ENCODE measurements around the gene ASIP.
A peak's percentile ranks its signal among the peaks of the same experiment; 100 is the strongest.

Gene ASIP

GRCh38 chr20:34299556-34300255, 58.5 kb downstream of the ASIP start:
- H3K4me1 ChIP-seq (ENCODE audit: control extremely low read depth in 1 of 4, control insufficient read depth in 4 of 4, insufficient read depth in 4 of 4, low read length in 3 of 4) = peaks cover 7 to 22% (median 13%) of the 10 kb centered on the region in 4 experiments
- ChIA-PET CTCF (interaction anchor here (0.7 to 1.7 kb wide), 4 partner anchors 10 to 467 kb away, joined by 3 to 6 read pairs (median 4); partner anchors contain the start of gene DYNLRB1), POLR2A (interaction anchor here (0.7 kb wide), 1 partner anchor 59 kb away, joined by 3 read pairs; the partner anchor contains the start of gene ASIP)
- no peaks in the 10 kb centered on the region for H3K27me3 ChIP-seq (replicated peaks in 2 of 5; ENCODE audit: control insufficient read depth in 4 of 5, insufficient read depth in 5 of 5, low read length in 4 of 5)
- H3K36me3 ChIP-seq (ENCODE audit: control insufficient read depth in 4 of 4, insufficient read depth in 4 of 4, low read length in 3 of 4) = peaks cover 3 to 32% (median 8%) of the 10 kb centered on the region in 4 experiments
- 93% methylated on average over 8 of the region's 11 CpGs for WGBS (ENCODE audit: insufficient coverage)
- H3K4me3 ChIP-seq (ENCODE audit: control insufficient read depth in 1 of 7, extremely low read depth in 1 of 7, insufficient read depth in 4 of 7, low read depth in 2 of 7, low read length in 6 of 7) = no peak overlapping the region
- DNase-seq = no peak
- H3K9me3 ChIP-seq (ENCODE audit: control extremely low read depth in 1 of 5, control insufficient read depth in 4 of 5, insufficient read depth in 2 of 5, low read depth in 1 of 5, low read length in 4 of 5) = no peaks in the 10 kb centered on the region
- H3K27ac ChIP-seq (ENCODE audit: insufficient read depth in 1 of 2, low read depth in 1 of 2, low read length in 2 of 2, poor library complexity in 1 of 2, severe bottlenecking in 2 of 2) = no peak overlapping the region

GRCh38 chr20:34300256-34300806, 59.1 kb downstream of the ASIP start:
- WGBS (ENCODE audit: insufficient coverage) = 96% methylated on average over 3 of the region's 3 CpGs
- Histone ChIP-seq H3K4me1 (ENCODE audit: control extremely low read depth in 1 of 4, control insufficient read depth in 4 of 4, insufficient read depth in 4 of 4, low read length in 3 of 4) (peaks cover 7 to 22% (median 13%) of the 10 kb centered on the region in 4 experiments), H3K4me3 (ENCODE audit: control insufficient read depth in 1 of 7, extremely low read depth in 1 of 7, insufficient read depth in 4 of 7, low read depth in 2 of 7, low read length in 6 of 7) (no peak overlapping the region), H3K27ac (ENCODE audit: insufficient read depth in 1 of 2, low read depth in 1 of 2, low read length in 2 of 2, poor library complexity in 1 of 2, severe bottlenecking in 2 of 2) (no peak overlapping the region), H3K36me3 (ENCODE audit: control insufficient read depth in 4 of 4, insufficient read depth in 4 of 4, low read length in 3 of 4) (peaks cover 0 to 25% (median 5%) of the 10 kb centered on the region in 4 experiments), H3K27me3 (replicated peaks in 2 of 5; ENCODE audit: control insufficient read depth in 4 of 5, insufficient read depth in 5 of 5, low read length in 4 of 5) (no peaks in the 10 kb centered on the region), H3K9me3 (ENCODE audit: control extremely low read depth in 1 of 5, control insufficient read depth in 4 of 5, insufficient read depth in 2 of 5, low read depth in 1 of 5, low read length in 4 of 5) (no peaks in the 10 kb centered on the region)
- ChIA-PET CTCF (interaction anchor here (0.7 to 4.2 kb wide), 4 partner anchors 11 to 467 kb away, joined by 3 to 18 read pairs (median 5); no protein-coding TSS in a partner anchor), POLR2A (no interaction called here)
- no peak for DNase-seq

GRCh38 chr20:34300809-34301586, 59.8 kb downstream of the ASIP start:
- POLR2A ChIA-PET = no interaction called here
- peak in 2 of 3 donors; percentile 25 to 32 for DNase-seq
- Histone ChIP-seq H3K4me3 (ENCODE audit: control insufficient read depth in 1 of 7, extremely low read depth in 1 of 7, insufficient read depth in 4 of 7, low read depth in 2 of 7, low read length in 6 of 7) (peak overlapping the region in 1 of 7 experiments; percentile 72), H3K36me3 (ENCODE audit: control insufficient read depth in 4 of 4, insufficient read depth in 4 of 4, low read length in 3 of 4) (peaks cover 0 to 19% (median 2%) of the 10 kb centered on the region in 4 experiments), H3K27me3 (replicated peaks in 2 of 5; ENCODE audit: control insufficient read depth in 4 of 5, insufficient read depth in 5 of 5, low read length in 4 of 5) (no peaks in the 10 kb centered on the region), H3K27ac (ENCODE audit: insufficient read depth in 1 of 2, low read depth in 1 of 2, low read length in 2 of 2, poor library complexity in 1 of 2, severe bottlenecking in 2 of 2) (no peak overlapping the region), H3K9me3 (ENCODE audit: control extremely low read depth in 1 of 5, control insufficient read depth in 4 of 5, insufficient read depth in 2 of 5, low read depth in 1 of 5, low read length in 4 of 5) (no peaks in the 10 kb centered on the region), H3K4me1 (ENCODE audit: control extremely low read depth in 1 of 4, control insufficient read depth in 4 of 4, insufficient read depth in 4 of 4, low read length in 3 of 4) (peaks cover 7 to 22% (median 13%) of the 10 kb centered on the region in 4 experiments)
- CTCF ChIA-PET = interaction anchor here (0.9 to 4.2 kb wide), 4 partner anchors 12 to 222 kb away, joined by 4 to 18 read pairs (median 8); no protein-coding TSS in a partner anchor
- WGBS (ENCODE audit: insufficient coverage) = 78% methylated on average over 6 of the region's 7 CpGs

- Histone ChIP-seq H3K27ac (ENCODE audit: insufficient read depth in 1 of 2, low read depth in 1 of 2, low read length in 2 of 2, poor library complexity in 1 of 2, severe bottlenecking in 2 of 2) (no peak overlapping the region), H3K9me3 (ENCODE audit: control extremely low read depth in 1 of 5, control insufficient read depth in 4 of 5, insufficient read depth in 2 of 5, low read depth in 1 of 5, low read length in 4 of 5) (no peaks in the 10 kb centered on the region), H3K4me1 (ENCODE audit: control extremely low read depth in 1 of 4, control insufficient read depth in 4 of 4, insufficient read depth in 4 of 4, low read length in 3 of 4) (peaks cover 7 to 22% (median 13%) of the 10 kb centered on the region in 4 experiments), H3K4me3 (ENCODE audit: control insufficient read depth in 1 of 7, extremely low read depth in 1 of 7, insufficient read depth in 4 of 7, low read depth in 2 of 7, low read length in 6 of 7) (peak overlapping the region in 6 of 7 experiments; percentile 64 to 90 (median 78)), H3K36me3 (ENCODE audit: control insufficient read depth in 4 of 4, insufficient read depth in 4 of 4, low read length in 3 of 4) (peaks cover 0 to 14% (median 1%) of the 10 kb centered on the region in 4 experiments), H3K27me3 (replicated peaks in 2 of 5; ENCODE audit: control insufficient read depth in 4 of 5, insufficient read depth in 5 of 5, low read length in 4 of 5) (no peaks in the 10 kb centered on the region)
- ChIA-PET CTCF (interaction anchor here (0.9 to 4.2 kb wide), 4 partner anchors 9 to 221 kb away, joined by 4 to 18 read pairs (median 8); no protein-coding TSS in a partner anchor), POLR2A (no interaction called here)
- WGBS (ENCODE audit: insufficient coverage) = 89% methylated on average over 6 of the region's 17 CpGs
- no peak for DNase-seq
These were observed 60.5 kb downstream of the ASIP start for GRCh38 chr20:34301587-34302311.

GRCh38 chr20:34302312-34302722, 61.1 kb downstream of the ASIP start:
- Histone ChIP-seq H3K9me3 (ENCODE audit: control extremely low read depth in 1 of 5, control insufficient read depth in 4 of 5, insufficient read depth in 2 of 5, low read depth in 1 of 5, low read length in 4 of 5) (no peaks in the 10 kb centered on the region), H3K27ac (ENCODE audit: insufficient read depth in 1 of 2, low read depth in 1 of 2, low read length in 2 of 2, poor library complexity in 1 of 2, severe bottlenecking in 2 of 2) (peak overlapping the region; percentile 77 to 86), H3K36me3 (ENCODE audit: control insufficient read depth in 4 of 4, insufficient read depth in 4 of 4, low read length in 3 of 4) (peaks cover 0 to 12% (median 0%) of the 10 kb centered on the region in 4 experiments), H3K4me1 (ENCODE audit: control extremely low read depth in 1 of 4, control insufficient read depth in 4 of 4, insufficient read depth in 4 of 4, low read length in 3 of 4) (peaks cover 7 to 22% (median 13%) of the 10 kb centered on the region in 4 experiments), H3K27me3 (replicated peaks in 2 of 5; ENCODE audit: control insufficient read depth in 4 of 5, insufficient read depth in 5 of 5, low read length in 4 of 5) (no peaks in the 10 kb centered on the region), H3K4me3 (ENCODE audit: control insufficient read depth in 1 of 7, extremely low read depth in 1 of 7, insufficient read depth in 4 of 7, low read depth in 2 of 7, low read length in 6 of 7) (peak overlapping the region; percentile 64 to 90 (median 78))
- WGBS (ENCODE audit: insufficient coverage) = 35% methylated on average over 8 of the region's 9 CpGs
- peak in 2 of 3 donors; percentile 35 to 55 for DNase-seq
- ChIA-PET CTCF (interaction anchor here (0.9 to 4.2 kb wide), 5 partner anchors 9 to 220 kb away, joined by 3 to 18 read pairs (median 6); no protein-coding TSS in a partner anchor), POLR2A (no interaction called here)

GRCh38 chr20:34302723-34303533, 61.7 kb downstream of the ASIP start, which contains the start of gene AHCY:
AHCY (minus strand) TSS chr20:34303355; CDS start chr20:34303270, 85 bp downstream.
- peaks cover 7 to 22% (median 13%) of the 10 kb centered on the region in 4 experiments for H3K4me1 ChIP-seq (ENCODE audit: control extremely low read depth in 1 of 4, control insufficient read depth in 4 of 4, insufficient read depth in 4 of 4, low read length in 3 of 4)
- H3K36me3 ChIP-seq (ENCODE audit: control insufficient read depth in 4 of 4, insufficient read depth in 4 of 4, low read length in 3 of 4) = peaks cover 0 to 12% (median 0%) of the 10 kb centered on the region in 4 experiments
- DNase-seq = peak; percentile 95 to 97 (median 96)
- peak within 1 kb of the TSS; percentile 64 to 90 (median 78) for H3K4me3 ChIP-seq (ENCODE audit: control insufficient read depth in 1 of 7, extremely low read depth in 1 of 7, insufficient read depth in 4 of 7, low read depth in 2 of 7, low read length in 6 of 7)
- ChIA-PET POLR2A (no interaction called here), CTCF (interaction anchor here (1.0 to 4.2 kb wide), 4 partner anchors 10 to 220 kb away, joined by 3 to 18 read pairs (median 8); no protein-coding TSS in a partner anchor)
- no peaks in the 10 kb centered on the region for H3K27me3 ChIP-seq (replicated peaks in 2 of 5; ENCODE audit: control insufficient read depth in 4 of 5, insufficient read depth in 5 of 5, low read length in 4 of 5)
- H3K27ac ChIP-seq (ENCODE audit: insufficient read depth in 1 of 2, low read depth in 1 of 2, low read length in 2 of 2, poor library complexity in 1 of 2, severe bottlenecking in 2 of 2) = peak within 1 kb of the TSS; percentile 77 to 86
- WGBS (ENCODE audit: insufficient coverage) = 0% methylated on average over 61 of the region's 79 CpGs
- H3K9me3 ChIP-seq (ENCODE audit: control extremely low read depth in 1 of 5, control insufficient read depth in 4 of 5, insufficient read depth in 2 of 5, low read depth in 1 of 5, low read length in 4 of 5) = no peaks in the 10 kb centered on the region

All from common myeloid progenitor, CD34-positive (primary cell).